ENCODE data around the gene SLC2A6. TPM values are rescaled to one million over a fixed set of nuclear protein-coding genes. Genes with fewer than 3 reads are reported as not detected.

The SLC2A6 gene
- total and polyA plus RNA-seq, 10 of the 15 experiments (the other 5 are each of a cell fraction or from before 2014, with no cell fraction given) = 1.1 to 37.9 (median 18.3) TPM

DNA sequence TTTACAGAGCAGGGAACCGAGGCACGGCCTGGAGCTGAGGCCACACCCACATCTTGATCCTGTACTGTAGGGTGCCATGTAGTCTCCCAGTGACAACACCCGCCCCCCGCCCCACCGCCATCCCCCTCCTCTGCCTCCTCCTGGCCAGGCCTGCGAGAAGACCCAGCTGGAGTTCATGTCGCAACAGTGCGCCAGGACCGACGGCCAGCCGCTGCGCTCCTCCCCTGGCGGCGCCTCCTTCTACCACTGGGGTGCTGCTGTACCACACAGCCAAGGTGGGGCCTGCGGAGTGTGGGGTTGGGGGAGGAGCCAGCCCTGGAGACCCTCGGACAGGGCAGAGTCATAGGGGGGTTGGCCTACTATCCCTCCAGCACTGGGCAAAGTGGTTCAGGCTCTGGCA, 42.2 kb downstream of the SLC2A6 start (continued):
- TF ChIP-seq, protein P1, sequence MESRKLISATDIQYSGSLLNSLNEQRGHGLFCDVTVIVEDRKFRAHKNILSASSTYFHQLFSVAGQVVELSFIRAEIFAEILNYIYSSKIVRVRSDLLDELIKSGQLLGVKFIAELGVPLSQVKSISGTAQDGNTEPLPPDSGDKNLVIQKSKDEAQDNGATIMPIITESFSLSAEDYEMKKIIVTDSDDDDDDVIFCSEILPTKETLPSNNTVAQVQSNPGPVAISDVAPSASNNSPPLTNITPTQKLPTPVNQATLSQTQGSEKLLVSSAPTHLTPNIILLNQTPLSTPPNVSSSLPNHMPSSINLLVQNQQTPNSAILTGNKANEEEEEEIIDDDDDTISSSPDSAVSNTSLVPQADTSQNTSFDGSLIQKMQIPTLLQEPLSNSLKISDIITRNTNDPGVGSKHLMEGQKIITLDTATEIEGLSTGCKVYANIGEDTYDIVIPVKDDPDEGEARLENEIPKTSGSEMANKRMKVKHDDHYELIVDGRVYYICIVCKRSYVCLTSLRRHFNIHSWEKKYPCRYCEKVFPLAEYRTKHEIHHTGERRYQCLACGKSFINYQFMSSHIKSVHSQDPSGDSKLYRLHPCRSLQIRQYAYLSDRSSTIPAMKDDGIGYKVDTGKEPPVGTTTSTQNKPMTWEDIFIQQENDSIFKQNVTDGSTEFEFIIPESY (IDR thresholded peaks at IDR 0.05) = no peak
- TF ChIP-seq, protein P2, sequence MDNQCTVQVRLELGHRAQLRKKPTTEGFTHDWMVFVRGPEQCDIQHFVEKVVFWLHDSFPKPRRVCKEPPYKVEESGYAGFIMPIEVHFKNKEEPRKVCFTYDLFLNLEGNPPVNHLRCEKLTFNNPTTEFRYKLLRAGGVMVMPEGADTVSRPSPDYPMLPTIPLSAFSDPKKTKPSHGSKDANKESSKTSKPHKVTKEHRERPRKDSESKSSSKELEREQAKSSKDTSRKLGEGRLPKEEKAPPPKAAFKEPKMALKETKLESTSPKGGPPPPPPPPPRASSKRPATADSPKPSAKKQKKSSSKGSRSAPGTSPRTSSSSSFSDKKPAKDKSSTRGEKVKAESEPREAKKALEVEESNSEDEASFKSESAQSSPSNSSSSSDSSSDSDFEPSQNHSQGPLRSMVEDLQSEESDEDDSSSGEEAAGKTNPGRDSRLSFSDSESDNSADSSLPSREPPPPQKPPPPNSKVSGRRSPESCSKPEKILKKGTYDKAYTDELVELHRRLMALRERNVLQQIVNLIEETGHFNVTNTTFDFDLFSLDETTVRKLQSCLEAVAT (IDR thresholded peaks at IDR 0.05) = no peak
- TF ChIP-seq, protein P3, sequence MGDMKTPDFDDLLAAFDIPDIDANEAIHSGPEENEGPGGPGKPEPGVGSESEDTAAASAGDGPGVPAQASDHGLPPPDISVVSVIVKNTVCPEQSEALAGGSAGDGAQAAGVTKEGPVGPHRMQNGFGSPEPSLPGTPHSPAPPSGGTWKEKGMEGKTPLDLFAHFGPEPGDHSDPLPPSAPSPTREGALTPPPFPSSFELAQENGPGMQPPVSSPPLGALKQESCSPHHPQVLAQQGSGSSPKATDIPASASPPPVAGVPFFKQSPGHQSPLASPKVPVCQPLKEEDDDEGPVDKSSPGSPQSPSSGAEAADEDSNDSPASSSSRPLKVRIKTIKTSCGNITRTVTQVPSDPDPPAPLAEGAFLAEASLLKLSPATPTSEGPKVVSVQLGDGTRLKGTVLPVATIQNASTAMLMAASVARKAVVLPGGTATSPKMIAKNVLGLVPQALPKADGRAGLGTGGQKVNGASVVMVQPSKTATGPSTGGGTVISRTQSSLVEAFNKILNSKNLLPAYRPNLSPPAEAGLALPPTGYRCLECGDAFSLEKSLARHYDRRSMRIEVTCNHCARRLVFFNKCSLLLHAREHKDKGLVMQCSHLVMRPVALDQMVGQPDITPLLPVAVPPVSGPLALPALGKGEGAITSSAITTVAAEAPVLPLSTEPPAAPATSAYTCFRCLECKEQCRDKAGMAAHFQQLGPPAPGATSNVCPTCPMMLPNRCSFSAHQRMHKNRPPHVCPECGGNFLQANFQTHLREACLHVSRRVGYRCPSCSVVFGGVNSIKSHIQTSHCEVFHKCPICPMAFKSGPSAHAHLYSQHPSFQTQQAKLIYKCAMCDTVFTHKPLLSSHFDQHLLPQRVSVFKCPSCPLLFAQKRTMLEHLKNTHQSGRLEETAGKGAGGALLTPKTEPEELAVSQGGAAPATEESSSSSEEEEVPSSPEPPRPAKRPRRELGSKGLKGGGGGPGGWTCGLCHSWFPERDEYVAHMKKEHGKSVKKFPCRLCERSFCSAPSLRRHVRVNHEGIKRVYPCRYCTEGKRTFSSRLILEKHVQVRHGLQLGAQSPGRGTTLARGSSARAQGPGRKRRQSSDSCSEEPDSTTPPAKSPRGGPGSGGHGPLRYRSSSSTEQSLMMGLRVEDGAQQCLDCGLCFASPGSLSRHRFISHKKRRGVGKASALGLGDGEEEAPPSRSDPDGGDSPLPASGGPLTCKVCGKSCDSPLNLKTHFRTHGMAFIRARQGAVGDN (IDR thresholded peaks at IDR 0.05) = no peak
- no peak for TF ChIP-seq ZSCAN29 (IDR thresholded peaks at IDR 0.05)
- TF ChIP-seq, protein P4, sequence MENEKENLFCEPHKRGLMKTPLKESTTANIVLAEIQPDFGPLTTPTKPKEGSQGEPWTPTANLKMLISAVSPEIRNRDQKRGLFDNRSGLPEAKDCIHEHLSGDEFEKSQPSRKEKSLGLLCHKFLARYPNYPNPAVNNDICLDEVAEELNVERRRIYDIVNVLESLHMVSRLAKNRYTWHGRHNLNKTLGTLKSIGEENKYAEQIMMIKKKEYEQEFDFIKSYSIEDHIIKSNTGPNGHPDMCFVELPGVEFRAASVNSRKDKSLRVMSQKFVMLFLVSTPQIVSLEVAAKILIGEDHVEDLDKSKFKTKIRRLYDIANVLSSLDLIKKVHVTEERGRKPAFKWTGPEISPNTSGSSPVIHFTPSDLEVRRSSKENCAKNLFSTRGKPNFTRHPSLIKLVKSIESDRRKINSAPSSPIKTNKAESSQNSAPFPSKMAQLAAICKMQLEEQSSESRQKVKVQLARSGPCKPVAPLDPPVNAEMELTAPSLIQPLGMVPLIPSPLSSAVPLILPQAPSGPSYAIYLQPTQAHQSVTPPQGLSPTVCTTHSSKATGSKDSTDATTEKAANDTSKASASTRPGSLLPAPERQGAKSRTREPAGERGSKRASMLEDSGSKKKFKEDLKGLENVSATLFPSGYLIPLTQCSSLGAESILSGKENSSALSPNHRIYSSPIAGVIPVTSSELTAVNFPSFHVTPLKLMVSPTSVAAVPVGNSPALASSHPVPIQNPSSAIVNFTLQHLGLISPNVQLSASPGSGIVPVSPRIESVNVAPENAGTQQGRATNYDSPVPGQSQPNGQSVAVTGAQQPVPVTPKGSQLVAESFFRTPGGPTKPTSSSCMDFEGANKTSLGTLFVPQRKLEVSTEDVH (IDR thresholded peaks at IDR 0.05; ENCODE audit: low read depth, partially characterized antibody) = no peak
- TF ChIP-seq ZNF207 (IDR thresholded peaks at IDR 0.05; ENCODE audit: borderline replicate concordance) = no peak
- no peak for TF ChIP-seq TAF1 (IDR thresholded peaks at IDR 0.05; ENCODE audit: borderline replicate concordance, low read depth, low read length)
- no peak for TF ChIP-seq SMC3 (IDR thresholded peaks at IDR 0.05; ENCODE audit: borderline replicate concordance, low read length)
